ENCODE data around the gene BMP7.

BMP7 gene

DNA sequence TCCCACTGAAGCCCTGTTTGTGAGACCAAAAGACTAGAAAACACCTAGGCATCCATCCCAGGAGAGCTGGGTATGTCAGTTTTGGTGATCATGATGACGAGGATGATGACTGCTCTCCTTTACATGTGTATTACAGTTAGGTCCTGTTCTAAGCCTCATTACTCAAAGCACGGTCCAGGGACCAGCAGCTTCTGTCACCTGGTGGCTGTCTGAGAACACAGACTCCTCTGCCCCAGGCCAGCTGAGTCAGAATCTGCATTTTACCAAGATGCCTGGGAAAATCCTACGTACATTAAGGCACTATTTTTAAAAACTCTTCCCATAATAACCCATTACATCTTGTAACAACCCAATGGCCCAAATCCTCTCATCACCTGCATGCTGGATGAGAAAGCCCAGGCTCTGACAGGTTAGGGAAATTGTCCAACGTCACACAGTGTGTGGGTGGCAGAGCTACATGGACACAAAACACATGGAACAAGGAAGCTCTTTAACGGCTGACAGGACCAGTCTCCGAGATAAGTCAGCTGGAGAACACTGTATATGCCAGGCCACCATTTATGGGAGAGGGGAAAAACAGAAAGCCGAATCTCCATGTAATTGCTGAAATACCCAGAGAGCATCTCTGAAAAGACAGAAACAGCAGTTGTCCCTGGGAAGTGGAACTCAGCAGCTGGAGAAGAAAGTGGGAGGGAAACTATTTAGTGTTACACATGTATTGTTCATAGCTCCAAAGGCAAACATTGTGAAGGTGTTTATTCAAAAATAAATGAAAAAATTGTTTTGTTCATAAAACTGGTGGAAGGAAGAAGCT is 65.4 kb downstream of the BMP7 start:
- H3K4me3 ChIP-seq (ENCODE audit: low read depth, low read length), result no peak overlapping the region
- no peak for DNase-seq (ENCODE audit: low read depth)
- TF ChIP-seq, protein P1, sequence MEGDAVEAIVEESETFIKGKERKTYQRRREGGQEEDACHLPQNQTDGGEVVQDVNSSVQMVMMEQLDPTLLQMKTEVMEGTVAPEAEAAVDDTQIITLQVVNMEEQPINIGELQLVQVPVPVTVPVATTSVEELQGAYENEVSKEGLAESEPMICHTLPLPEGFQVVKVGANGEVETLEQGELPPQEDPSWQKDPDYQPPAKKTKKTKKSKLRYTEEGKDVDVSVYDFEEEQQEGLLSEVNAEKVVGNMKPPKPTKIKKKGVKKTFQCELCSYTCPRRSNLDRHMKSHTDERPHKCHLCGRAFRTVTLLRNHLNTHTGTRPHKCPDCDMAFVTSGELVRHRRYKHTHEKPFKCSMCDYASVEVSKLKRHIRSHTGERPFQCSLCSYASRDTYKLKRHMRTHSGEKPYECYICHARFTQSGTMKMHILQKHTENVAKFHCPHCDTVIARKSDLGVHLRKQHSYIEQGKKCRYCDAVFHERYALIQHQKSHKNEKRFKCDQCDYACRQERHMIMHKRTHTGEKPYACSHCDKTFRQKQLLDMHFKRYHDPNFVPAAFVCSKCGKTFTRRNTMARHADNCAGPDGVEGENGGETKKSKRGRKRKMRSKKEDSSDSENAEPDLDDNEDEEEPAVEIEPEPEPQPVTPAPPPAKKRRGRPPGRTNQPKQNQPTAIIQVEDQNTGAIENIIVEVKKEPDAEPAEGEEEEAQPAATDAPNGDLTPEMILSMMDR (IDR thresholded peaks at IDR 0.05; ENCODE audit: insufficient read depth, low read depth, low read length, missing control alignments), result no peak

DNA sequence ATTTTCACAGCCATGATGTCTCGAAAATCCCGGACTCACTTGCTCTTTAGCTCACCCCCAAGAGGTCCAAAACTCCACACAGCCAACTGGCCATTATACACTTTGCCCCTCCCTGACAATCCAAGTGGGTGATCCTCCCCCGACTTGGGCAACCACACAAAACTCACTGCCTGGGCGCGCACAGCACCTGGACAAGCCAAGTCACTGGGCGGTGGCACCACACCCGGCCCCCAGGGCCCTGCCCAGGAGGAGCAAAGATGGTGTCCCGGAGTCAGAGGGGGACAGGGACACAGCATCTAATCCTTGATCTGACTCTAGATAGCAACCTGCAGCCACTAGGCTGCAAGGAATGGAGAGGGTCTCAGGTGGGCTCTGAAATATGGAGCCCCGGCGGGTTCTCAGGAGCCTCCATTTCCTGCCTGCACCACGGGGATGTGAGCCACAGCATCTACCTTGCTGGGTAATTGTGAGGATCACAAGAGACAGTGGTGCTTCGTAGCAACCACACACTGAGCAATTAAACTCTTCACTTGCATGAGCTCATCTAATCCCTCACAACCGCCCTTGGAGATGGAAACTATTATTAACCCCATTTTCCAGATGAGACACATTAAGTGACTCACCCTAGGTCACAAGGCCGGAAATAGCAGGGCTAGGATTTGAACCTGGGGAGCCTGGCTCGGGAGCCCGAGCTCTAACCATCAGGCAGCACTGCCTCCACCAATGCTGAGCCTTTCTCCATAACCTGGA is 66.6 kb downstream of the BMP7 start:
- DNase-seq (ENCODE audit: low read depth), result no peak
- TF ChIP-seq, protein P1 (IDR thresholded peaks at IDR 0.05; ENCODE audit: insufficient read depth, low read depth, low read length, missing control alignments), result no peak

DNA sequence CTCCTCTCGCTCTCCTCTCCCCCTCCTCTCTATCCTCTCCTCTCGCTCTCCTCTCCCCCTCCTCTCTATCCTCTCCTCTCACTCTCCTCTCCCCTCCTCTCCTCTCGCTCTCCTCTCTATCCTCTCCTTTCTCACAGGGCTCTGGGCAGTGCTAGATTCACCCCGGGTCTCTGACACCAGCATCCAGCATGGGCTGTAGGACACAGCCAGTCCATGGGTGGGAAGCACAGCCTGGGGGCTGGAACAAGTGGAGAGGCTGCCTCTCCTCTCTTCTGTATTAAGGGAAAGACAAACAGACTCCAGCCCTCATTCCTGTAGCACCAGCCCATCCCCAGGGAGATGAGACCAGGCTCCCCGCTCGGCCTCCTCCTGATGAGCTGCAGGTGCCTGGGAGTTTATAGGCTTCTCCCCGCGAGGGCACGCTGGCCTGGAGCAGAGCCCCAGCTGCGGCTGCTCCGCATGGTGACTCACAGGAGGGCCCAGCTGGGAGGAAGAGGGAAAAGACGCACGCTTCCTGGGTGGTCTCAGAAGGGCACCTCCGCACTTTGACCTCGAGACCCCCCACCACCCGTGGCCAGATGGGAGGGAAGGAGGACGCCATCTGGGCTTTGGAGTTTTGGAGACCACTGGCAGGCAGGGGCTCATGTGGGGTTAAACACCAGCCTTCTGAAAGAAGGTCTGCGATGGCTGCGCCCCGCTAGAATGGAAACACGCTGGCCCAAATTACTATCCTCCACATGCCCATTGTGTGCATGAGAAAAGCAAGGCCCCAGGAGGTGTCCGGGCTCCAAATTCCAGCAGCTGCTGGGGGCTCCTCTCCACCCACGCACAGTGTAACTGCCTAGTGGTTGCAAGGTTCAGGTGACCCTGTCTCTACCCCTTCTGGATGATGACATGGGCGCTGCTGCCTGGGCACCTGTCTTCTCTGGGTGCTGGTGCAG is 68.0 kb downstream of the BMP7 start:
- TF ChIP-seq, protein P1 (IDR thresholded peaks at IDR 0.05; ENCODE audit: insufficient read depth, low read depth, low read length, missing control alignments), result no peak
- no peak overlapping the region for H3K4me3 ChIP-seq (ENCODE audit: low read depth, low read length)
- DNase-seq (ENCODE audit: low read depth), result no peak

More for the DNA sequence above, 66.6 kb downstream of the BMP7 start:
- no peak overlapping the region for H3K4me3 ChIP-seq (ENCODE audit: low read depth, low read length)

DNA sequence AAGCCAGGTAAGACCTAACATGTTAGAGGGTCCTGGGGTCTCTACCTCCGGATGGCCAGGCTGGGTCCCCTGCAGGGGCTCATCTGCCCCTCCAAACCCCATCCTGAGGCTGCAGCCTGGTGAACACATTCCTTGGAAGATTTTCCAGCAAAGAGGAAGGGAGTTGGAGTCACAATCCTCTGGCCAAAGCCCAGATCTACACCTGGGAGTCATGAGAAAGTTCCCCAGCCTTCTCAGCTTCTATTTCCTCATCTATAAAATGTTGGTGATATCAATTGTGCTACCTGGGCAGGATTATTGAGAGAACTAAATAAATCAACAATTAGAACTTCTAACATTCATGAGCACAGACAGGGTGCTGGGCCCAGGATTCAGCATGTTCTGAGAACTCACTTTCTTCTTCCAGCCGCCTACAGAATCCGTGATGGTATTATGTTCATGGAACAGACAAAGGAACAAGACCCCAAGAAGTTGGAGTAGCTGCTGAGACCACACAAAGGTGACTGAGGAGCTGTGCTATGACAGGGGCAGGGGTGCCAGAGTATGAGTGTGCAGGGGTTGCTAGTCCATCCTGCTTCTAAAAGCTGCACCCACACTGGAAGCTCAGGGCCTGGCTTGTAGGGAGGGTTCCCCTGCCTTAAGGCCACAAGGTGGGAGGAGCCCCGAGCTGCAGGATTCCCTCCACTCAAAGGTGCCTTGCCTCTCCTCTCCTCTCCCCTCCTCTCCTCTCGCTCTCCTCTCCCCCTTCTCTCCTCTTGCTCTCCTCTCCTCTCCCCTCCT is 68.9 kb downstream of the BMP7 start:
- TF ChIP-seq, protein P1 (IDR thresholded peaks at IDR 0.05; ENCODE audit: insufficient read depth, low read depth, low read length, missing control alignments), result no peak
- H3K4me3 ChIP-seq (ENCODE audit: low read depth, low read length), result no peak overlapping the region

DNA sequence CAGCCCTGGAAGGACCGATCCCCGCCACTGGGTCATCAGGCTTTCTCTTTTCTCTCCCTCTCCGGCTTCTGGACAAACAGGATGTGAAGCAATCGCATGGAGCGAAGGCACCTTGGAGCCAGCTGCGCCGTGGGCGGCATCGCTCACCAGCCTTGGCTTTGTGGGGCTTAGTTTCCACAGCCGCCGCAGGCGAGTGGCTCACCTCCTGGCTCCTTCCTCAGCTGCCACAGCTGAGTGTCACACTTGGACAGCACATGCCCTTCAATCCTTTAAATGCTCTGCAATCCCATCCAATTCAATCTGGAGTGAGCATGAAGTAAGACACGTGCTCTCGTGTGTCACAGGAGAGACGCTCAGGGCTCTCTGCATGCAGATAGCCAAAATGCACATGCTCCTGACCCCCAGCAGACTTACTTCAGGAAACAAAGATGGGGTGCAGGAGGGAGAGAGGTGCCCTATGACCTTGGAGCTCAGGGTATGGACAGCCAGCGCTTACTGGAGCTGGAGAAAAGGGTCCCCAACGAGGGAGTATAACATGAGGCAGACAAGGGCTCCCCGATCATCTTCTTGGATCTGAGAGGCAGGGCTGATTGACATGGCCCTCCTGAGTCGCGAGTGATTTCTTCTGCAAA is 70.9 kb downstream of the BMP7 start:
- no peak overlapping the region for H3K4me3 ChIP-seq (ENCODE audit: low read depth, low read length)
- DNase-seq (ENCODE audit: low read depth), result no peak
- TF ChIP-seq, protein P1 (IDR thresholded peaks at IDR 0.05; ENCODE audit: insufficient read depth, low read depth, low read length, missing control alignments), result no peak

More for the DNA sequence above, 68.9 kb downstream of the BMP7 start:
- DNase-seq (ENCODE audit: low read depth), result no peak

Measured in GM12865 (cell line).